Measurements from ENCODE around the gene FGD4. TPM values are rescaled to one million over a fixed set of nuclear protein-coding genes. Genes with fewer than 3 reads are reported as not detected.

Gene FGD4
- total RNA-seq, 4 donors from 2014 or later, result 85.8 to 135 (median 123) TPM

DNA sequence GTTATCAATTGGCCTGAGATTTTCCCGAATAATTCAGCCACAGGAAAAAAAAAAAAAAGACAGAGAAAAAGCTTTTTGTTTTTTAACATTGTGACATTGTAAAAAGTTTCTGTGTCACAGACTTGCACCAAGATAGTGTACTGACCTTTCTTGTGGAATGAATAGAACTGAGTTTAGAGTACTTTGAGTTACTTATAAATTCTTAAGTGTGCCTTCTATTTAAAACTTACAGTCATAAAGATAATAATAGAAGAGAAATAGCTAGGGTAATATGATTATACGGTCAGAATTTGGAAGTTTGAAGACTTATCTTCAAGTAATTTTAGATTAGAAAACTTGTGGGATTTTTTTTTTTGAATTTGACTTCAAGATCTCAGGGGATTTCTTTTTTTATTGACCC is 88.8 kb downstream of the FGD4 start:
- no peak for TF ChIP-seq POLR2A (IDR thresholded peaks at IDR 0.05)
- TF ChIP-seq, protein P1, sequence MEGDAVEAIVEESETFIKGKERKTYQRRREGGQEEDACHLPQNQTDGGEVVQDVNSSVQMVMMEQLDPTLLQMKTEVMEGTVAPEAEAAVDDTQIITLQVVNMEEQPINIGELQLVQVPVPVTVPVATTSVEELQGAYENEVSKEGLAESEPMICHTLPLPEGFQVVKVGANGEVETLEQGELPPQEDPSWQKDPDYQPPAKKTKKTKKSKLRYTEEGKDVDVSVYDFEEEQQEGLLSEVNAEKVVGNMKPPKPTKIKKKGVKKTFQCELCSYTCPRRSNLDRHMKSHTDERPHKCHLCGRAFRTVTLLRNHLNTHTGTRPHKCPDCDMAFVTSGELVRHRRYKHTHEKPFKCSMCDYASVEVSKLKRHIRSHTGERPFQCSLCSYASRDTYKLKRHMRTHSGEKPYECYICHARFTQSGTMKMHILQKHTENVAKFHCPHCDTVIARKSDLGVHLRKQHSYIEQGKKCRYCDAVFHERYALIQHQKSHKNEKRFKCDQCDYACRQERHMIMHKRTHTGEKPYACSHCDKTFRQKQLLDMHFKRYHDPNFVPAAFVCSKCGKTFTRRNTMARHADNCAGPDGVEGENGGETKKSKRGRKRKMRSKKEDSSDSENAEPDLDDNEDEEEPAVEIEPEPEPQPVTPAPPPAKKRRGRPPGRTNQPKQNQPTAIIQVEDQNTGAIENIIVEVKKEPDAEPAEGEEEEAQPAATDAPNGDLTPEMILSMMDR (IDR thresholded peaks at IDR 0.05), result no peak
- peaks cover 0 to 3% (median 0%) of the 10 kb centered on the region in 4 donors for H3K4me1 ChIP-seq
- no peaks in the 10 kb centered on the region for H3K9me3 ChIP-seq
- H3K27me3 ChIP-seq, result no peaks in the 10 kb centered on the region
- no peak for DNase-seq
- no peak overlapping the region for H3K27ac ChIP-seq
- no peaks in the 10 kb centered on the region for H3K36me3 ChIP-seq
- no peak overlapping the region for H3K4me3 ChIP-seq

DNA sequence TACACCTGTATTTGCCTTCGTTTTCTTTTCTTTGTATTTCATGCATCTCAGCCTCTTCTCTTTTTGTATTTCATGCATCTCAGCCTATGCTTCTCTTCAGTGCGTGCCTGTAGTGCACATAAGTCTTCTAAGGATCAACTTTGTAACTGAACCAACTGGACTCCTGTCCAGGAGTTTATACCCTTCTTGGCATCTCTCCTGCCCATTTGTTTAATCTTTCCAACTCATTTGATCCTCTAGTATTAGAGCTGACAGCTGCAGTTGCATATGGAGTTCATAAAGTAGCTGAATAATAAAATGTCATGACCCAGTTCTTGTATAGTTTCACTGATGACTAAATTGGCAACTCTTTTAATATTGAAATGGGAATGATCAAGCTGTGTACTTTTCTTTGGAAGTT is 89.7 kb downstream of the FGD4 start:
- no peak overlapping the region for H3K27ac ChIP-seq
- TF ChIP-seq, protein P1 (IDR thresholded peaks at IDR 0.05), result no peak
- no peak for TF ChIP-seq POLR2A (IDR thresholded peaks at IDR 0.05)
- no peaks in the 10 kb centered on the region for H3K9me3 ChIP-seq
- no peak for DNase-seq
- H3K36me3 ChIP-seq, result no peaks in the 10 kb centered on the region
- no peaks in the 10 kb centered on the region for H3K27me3 ChIP-seq
- H3K4me3 ChIP-seq, result no peak overlapping the region
- H3K4me1 ChIP-seq, result peaks cover 0 to 3% (median 0%) of the 10 kb centered on the region in 4 donors

DNA sequence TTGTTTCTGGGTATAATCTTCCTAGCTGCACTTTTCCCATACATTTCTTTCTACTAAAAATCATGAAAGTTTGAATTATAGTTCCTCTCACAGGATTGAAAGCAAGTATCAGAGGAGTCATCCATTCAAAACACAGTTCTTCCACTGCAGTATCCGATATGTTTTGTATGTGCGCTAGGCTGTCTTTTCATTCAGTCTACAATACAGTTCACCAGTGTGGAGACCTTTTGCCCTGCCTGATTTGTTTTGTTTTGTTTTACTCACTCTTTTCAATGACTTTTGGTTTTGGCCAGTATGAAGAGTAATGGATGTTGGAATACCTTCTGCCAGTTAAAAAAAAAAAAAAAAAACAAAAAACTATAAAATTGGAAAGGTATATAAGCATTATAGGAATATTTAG is 91.4 kb downstream of the FGD4 start:
- H3K27ac ChIP-seq, result no peak overlapping the region
- TF ChIP-seq, protein P1 (IDR thresholded peaks at IDR 0.05), result no peak
- TF ChIP-seq POLR2A (IDR thresholded peaks at IDR 0.05), result no peak
- H3K4me1 ChIP-seq, result no peaks in the 10 kb centered on the region
- H3K27me3 ChIP-seq, result no peaks in the 10 kb centered on the region
- H3K4me3 ChIP-seq, result no peak overlapping the region
- no peaks in the 10 kb centered on the region for H3K9me3 ChIP-seq
- H3K36me3 ChIP-seq, result no peaks in the 10 kb centered on the region
- DNase-seq, result no peak

DNA sequence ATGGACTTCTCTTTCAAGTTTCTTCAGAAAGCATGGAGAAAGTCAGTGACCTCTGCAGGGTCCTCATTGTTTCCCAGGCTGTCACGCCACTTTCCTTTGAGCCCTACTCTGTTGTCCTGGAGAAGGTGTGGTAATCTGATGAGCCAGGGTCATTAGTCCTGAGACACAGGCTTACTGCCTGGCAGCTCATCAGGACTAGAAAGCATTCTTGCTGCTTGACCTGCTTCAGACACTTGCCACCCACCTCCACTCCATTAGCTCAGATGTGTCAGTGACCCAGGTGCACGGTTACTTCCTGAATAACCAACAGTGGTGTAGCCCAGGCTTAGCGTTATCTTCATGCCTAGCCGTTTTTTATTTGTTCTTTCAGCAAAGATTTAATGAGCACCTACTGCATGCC is 93.9 kb downstream of the FGD4 start:
- Histone ChIP-seq H3K4me1 (no peaks in the 10 kb centered on the region), H3K36me3 (no peaks in the 10 kb centered on the region), H3K27ac (no peak overlapping the region)

DNA sequence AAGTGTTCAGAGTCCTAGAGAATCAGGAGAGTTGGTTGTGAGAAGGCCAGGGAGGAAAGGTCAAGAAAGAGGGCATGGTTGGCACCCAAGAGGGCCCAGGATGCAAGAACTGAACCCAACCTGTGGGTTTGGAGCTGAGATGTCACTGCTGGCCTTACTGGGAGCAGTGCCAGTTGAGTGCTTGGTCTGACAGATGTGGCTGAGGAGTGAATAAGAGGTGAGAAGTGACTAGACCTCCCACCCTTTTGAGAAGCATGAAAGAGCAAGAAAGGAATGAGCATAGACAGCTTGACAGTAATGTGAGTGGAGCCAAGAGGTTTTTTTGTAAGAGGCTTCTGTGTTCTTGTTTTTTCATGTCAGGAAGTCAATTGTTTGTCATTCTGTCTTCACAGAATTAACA is 95.3 kb downstream of the FGD4 start:
- no peak overlapping the region for H3K27ac ChIP-seq
- DNase-seq, result no peak
- H3K9me3 ChIP-seq, result no peaks in the 10 kb centered on the region
- no peaks in the 10 kb centered on the region for H3K27me3 ChIP-seq
- no peaks in the 10 kb centered on the region for H3K36me3 ChIP-seq
- no peaks in the 10 kb centered on the region for H3K4me1 ChIP-seq
- H3K4me3 ChIP-seq, result no peak overlapping the region
- TF ChIP-seq POLR2A (IDR thresholded peaks at IDR 0.05), result no peak
- TF ChIP-seq, protein P1 (IDR thresholded peaks at IDR 0.05), result no peak

More for the DNA sequence above, 93.9 kb downstream of the FGD4 start:
- DNase-seq, result no peak
- H3K9me3 ChIP-seq, result no peaks in the 10 kb centered on the region
- no peaks in the 10 kb centered on the region for H3K27me3 ChIP-seq
- no peak overlapping the region for H3K4me3 ChIP-seq
- TF ChIP-seq, protein P1 (IDR thresholded peaks at IDR 0.05), result no peak
- TF ChIP-seq POLR2A (IDR thresholded peaks at IDR 0.05), result no peak

DNA sequence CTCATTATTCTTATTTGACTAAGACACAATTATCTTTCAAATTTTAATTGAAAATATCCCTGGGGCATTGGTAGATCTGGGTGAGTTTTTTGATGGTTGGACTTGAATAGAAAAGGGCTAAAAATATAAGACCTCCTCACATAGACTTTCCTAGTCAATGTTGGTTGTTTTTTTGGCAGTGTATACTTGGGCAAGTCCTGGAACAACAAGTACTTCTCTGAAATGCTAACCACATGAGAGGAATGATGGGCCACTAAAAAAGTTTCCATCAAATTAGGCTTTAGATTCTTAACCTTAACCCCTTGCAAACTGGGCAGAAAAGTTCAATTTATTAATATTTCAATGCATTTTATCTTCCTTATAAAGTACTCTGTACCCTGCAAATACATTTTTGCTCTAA is 97.6 kb downstream of the FGD4 start:
- TF ChIP-seq, protein P1 (IDR thresholded peaks at IDR 0.05), result no peak
- no peak for TF ChIP-seq POLR2A (IDR thresholded peaks at IDR 0.05)
- Histone ChIP-seq H3K4me1 (peaks cover 0 to 10% (median 0%) of the 10 kb centered on the region in 4 donors), H3K9me3 (no peaks in the 10 kb centered on the region), H3K4me3 (no peak overlapping the region), H3K27ac (no peak overlapping the region), H3K36me3 (no peaks in the 10 kb centered on the region), H3K27me3 (no peaks in the 10 kb centered on the region)
- DNase-seq, result no peak
